SKM-1 (cell line): ENCODE results near the gene UST.
"Not testable (repeated sequence)": the region's sequence is repeated elsewhere in the genome, so short reads cannot be mapped to it uniquely, and the experiment has no call there.

Source experiments
- DNase-seq: peaks from one replicate; lab custom pipeline; 2025; ENCODE audit not compliant: unreplicated experiment; lab: John Stamatoyannopoulos, UW

Gene UST

DNA sequence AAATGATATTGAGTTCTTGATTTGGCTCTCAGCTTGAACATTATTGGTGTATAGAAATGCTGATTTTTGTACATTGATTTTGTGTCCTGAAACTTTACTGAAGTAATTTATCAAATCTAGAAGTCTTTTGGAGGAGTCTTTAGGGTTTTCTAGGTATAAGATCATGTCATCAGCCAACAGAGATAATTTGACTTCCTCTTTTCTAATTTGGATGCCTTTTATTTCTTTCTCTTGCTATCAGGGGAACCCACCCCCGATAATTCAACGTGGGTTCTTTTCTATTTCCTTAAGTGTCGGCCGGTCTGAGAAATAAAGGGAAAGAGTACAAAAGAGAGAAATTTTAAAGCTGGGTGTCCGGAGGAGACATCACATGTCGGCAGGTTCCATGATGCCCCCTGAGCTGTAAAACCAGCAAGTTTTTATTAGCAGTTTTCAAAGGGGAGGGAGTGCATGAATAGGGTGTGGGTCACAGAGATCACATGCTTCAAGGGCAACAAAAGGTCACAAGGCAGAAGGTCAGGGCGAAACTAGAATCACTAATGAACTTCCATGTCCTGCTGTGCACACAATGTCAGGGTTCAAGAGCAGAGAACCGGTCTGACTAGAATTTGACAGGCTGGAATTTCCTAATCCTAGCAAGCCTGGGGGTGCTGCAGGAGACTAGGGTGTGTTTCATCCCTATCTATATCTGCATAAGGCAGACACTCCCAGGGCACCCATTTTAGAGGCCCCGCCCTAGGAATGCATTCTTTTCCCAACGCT lies 17.6 kb downstream of the UST start:
- DNase-seq, result not testable (repeated sequence)

DNA sequence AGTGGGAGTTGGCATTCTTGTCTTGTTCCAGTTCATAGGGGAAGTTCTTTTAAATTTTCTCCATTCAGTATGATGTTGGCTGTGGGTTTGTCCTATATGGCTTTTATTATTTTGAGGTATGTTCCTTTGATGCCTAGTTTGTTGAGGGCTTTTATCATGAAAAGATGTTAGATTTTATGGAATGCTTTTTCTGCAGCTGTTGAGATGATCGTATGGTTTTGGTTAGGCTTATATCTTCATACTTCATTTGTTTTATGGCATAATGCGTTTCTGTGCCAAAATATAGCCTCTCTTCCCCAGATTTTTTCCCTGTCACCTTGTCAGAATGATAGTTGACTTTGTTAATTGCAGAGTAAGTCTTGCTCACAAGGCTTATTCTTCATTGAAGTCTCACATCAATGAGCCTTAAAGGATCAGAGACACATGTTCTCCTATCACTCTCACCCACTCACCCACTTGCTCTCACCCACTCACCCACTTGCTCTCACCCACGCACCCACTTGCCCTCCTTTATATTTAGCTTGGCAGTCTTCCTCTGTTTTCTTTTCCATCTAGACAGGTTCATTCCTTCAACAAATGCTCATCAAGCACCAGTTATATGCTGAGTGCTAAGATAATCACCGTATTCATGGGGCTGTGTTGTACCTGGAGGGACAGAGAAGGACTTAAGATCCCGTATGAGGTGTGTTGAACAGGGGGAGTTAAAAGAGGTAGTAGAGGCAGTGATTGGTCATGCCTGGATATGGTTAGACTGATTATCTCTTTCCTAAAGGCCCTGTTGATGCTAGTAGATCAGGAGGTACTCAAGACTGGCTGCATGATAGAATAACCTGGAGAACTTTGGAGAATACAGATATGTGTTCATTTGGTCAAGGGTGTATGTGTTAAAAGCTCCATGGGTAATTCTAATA lies 19.3 kb downstream of the UST start:
- no peak for DNase-seq

- DNase-seq, result no peak
Measured at GRCh38 chr6:148768646-148769270, 21.9 kb downstream of the UST start.

DNA sequence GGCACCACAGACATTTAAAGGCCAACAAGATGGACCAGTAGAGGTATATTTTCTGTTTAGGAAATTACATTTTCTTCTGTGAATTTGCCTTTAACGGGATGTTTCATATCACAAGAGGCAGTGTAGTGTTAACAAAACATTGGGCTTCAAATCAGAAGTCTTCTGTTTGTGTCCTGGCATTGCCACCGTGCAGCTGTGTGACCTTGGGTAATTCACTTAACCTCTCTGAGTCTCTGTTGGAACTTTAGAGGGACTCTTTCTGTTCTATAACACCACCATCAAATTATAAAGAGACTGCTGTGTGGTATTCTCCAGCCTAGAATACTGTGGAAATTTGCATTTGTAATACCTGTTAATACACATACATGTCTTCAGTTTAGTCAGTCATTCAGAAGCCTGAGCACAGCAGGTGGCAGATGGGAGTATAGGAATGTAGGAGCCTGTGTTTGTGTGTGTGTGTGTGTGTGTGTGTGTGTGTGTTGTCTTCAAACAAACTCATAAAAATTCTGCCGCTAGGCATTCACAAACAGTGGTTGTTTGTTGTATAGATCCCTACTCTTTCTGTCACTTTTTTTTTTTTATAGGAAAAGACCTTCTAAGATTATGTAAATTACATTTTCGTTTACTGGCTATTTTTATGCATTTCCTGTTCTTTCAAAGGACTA lies 22.6 kb downstream of the UST start:
- no peak for DNase-seq

GRCh38 chr6:148770408-148771211 lies 23.8 kb downstream of the UST start:
- DNase-seq, result no peak

GRCh38 chr6:148771212-148771601 lies 24.4 kb downstream of the UST start:
- no peak for DNase-seq

GRCh38 chr6:148771896-148772554 lies 25.2 kb downstream of the UST start:
- no peak for DNase-seq

GRCh38 chr6:148775161-148775560 lies 28.3 kb downstream of the UST start:
- no peak for DNase-seq

GRCh38 chr6:148776321-148777308 lies 29.8 kb downstream of the UST start:
- no peak for DNase-seq

GRCh38 chr6:148779142-148779562 lies 32.3 kb downstream of the UST start:
- peak; percentile 60 for DNase-seq

DNA sequence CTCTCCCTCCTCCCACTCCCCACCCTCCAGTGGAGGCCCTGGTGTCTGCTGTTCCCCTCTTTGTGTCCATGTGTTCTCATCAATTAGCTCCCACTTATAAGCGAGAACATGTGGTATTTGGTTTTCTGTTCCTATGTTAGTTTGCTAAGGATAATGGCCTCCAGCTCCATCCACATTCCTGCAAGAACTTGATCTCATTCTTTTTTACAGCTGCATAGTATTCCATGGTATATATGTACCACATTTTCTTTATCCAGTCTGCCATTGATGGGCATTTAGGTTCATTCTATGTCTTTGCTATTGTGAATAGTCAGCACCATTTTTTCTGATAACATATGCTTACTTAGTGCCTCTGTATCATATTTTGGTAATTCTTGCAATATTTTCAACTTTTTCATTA lies 33.6 kb downstream of the UST start:
- not testable (repeated sequence) for DNase-seq

DNA sequence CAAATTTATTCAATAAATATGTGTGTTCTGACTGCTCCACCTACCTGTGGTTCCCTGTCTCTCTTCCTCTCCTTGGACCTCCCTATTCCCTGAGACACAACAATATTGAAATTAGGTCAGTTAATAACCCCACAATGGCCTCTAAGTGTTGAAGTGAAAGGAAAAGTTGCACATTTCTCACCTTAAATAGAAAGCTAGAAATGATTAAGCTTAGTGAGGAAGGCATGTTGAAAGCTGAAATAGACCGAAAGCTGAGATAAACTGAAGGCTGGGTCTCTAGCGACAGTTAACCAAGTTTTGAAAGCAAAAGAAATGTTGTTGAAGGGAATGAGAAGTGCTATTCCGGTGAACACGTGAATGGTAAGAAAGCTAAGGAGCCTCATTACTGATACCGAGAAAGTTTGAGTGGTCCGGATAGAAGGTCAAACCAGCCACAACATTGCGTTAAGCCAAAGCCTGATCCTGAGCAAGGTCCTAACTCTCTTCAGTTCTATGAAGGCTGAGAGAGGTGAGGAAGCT lies 34.1 kb downstream of the UST start:
- no peak for DNase-seq

DNA sequence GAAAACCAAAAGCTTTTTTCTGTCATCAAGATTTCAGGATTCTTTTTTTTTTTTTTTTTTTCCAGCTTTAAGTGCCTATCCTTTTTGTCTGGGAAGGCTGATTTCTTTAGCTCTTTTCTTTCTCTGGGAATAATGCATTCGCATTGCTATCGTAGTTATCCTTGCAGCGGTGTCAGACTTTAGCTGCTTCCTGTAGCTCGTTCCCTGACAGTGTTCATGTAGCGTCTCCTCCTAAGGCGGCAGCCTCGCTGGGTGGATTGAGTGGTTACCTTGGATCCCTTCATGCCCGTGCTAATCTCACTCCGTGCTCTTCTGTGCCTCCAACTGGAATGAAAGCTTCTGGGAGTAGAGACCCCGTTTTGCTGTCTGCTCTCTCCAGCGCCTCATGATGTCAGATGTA lies 43.1 kb downstream of the UST start:
- DNase-seq, result no peak

GRCh38 chr6:148790404-148790803 lies 43.6 kb downstream of the UST start:
- no peak for DNase-seq

- DNase-seq, result no peak
Measured at GRCh38 chr6:148790817-148791216, 44.0 kb downstream of the UST start.

DNA sequence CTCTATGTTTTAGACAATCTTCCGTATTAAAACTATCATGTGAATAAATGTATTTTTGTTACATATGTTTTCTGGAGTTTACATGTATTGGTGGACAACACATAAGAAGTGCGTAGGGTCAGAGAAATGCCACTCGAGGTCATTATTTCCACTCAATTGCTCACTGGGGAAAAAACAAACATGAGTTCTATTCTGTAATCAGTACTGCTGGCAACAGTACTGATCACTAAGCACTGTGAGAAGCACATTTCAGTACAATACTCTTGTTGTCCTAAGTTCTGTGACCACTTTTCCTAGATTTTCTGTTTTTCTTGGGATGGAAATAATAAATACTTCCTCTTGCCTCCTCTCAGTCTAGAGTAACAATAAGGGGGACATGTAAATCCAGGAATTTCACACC lies 44.5 kb downstream of the UST start:
- no peak for DNase-seq

DNA sequence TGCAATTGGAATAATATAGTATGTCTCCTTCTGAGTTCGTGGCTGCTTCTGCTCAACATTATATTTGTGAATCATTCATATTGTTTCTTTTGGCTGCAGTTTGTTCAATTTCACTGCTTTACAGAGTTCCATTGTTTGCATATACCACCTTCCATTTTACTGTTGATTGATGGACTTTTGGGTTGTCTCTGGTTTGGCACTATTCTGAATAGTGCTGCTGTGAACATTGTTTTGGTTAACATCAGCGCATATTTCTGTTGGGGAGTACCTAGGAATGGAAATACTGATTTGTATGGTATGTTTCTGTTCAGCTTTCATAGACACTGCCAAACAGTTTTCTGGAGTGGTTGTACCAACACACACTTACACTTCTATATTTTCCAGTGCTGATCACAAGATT lies 46.9 kb downstream of the UST start:
- no peak for DNase-seq

DNA sequence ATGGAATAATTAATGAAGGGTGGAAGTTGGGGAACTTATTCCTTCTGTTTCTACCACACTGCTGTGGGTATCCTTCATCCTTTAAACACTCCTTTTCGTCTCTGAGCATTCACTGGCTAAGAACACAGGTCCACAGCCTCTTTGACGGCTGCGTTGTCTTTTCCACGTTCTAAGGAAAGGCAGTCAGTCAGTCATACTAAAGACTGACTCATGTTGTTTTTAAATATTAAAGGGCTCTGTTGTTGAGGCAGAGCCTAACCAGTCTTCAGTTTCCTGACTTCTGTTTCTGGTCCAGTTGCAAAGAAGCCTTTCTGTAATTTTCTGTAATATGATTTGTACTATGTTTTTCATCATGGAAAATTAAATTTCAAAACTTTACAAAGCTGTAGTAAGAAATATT lies 48.0 kb downstream of the UST start:
- no peak for DNase-seq
